ENCODE data around the gene RPL10A.
"Not testable (repeated sequence)": the region's sequence is repeated elsewhere in the genome, so short reads cannot be mapped to it uniquely, and the experiment has no call there.

Gene RPL10A

DNA sequence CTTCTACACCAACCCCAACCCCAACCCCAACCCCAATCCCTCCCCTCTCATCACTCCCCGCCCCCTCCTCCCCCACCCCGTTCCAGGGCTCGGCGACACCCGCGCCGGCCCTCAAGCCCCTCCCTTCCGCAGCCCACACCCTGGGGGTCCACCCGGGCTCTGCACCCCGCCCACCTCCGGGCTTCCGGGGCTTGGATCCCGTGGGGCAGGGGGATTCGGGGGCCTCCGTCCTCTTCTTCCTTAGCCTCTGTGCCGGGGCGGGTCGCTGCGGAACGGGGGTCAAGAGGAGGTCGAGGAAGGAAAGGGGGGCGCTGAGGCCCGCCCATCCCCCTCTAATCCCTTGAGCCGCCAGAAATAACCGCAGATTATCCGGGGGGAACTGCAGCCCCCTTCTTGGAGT lies 43.8 kb downstream of the RPL10A start:
- no peak for DNase-seq (ENCODE audit: low spot score)

DNA sequence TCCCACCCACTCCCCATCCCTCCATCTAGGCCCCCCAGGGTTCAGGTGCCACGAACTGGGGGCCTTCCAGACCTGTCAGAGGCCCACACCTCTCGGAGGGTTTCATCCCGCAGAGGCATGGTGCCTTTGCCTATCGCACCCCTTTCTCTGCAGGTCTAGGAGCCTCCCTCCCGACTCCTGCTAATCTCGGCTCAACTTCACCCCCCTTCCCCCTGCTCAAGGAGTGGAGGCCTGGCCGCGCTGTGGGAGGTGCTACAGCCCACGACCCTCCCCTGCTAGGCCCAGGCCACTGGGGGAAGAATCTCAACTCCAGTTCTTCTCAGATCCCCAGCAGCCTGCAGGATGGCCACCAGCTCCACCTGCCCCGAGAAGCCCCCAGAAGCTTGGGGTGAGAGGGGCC lies 44.5 kb downstream of the RPL10A start, which contains the start of gene TULP1:
TSS of gene TULP1 (minus strand) at position 157 of the 400 bp plus-strand sequence. CDS start at position 119, 38 bp downstream.
- no peak for DNase-seq (ENCODE audit: low spot score)

DNA sequence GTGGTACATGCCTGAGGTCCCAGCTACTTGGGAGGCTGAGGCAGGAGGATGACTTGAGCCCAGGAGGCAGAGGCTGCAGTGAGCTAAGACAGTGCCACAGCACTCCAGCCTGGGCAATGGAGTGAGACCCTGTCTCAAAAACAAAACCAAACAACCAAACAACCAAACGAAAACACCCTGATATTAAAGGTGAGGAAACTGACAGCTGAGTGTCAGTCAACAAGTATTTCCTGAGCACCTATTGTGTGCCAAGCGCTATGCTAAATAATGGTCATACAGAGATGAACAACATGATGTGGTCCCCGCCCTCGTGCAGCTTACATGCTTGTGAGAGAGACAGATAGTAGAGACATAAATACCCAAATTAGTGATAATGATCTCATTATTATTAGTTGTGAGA lies 46.4 kb downstream of the RPL10A start:
- DNase-seq (ENCODE audit: low spot score), result no peak

- DNase-seq (ENCODE audit: low spot score), result not testable (repeated sequence)
Observed at GRCh38 chr6:35515939-35516338, 47.7 kb downstream of the RPL10A start.

GRCh38 chr6:35516712-35517111 lies 48.5 kb downstream of the RPL10A start:
- DNase-seq (ENCODE audit: low spot score), result no peak

DNA sequence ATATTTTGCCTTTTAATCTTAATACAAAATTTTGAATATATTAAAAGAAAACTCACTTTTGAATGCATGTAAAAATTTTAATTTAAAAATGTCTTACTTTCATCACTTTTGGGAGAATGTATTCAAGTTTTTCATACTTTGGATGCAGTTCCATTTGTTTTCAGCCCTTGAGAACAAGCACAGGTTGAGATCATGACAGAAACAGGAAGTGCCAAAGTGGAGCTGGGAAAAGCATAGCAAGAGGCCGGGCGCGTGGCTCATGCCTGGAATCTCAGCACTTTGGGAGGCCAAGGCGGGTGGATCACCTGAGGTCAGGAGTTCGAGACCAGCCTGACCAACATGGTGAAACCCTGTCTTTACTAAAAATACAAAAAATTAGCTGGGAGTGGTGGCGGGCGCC lies 49.8 kb downstream of the RPL10A start:
- DNase-seq (ENCODE audit: low spot score), result not testable (repeated sequence)

DNA sequence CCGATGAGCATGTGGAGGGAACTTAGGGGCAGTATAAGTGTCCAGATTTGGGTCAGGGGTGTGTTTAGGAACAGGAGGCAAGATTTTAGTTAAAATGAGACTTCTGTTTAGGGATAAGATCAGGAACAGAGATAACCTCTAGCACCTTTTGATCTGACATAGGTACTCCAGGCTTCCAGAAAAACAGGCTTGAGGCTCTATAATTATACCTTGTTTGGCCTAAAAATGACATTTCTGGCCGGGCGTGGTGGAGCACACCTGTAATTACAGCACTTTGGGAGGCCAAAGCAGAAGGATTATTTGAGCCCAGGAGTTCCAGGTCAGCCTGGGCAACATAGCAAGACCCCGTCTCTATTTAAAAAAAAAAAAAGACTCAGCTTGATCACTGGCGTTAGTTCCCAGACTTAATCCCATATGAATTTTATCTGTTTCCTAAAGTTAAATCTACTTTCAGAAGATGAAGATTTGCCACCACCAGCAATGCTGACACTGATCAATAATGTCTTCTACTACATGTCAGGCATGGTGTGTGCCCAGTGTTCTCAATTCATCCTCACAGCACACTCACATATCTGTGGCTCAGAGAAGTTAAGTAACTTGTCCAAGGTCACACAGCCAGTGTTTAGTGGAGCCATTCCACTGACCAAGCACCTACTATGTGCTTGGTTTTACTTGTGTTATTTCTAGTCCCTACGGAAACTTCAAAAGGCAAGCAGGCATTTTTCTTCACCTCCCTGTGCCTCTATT lies 50.5 kb downstream of the RPL10A start:
- no peak for DNase-seq (ENCODE audit: low spot score)

DNA sequence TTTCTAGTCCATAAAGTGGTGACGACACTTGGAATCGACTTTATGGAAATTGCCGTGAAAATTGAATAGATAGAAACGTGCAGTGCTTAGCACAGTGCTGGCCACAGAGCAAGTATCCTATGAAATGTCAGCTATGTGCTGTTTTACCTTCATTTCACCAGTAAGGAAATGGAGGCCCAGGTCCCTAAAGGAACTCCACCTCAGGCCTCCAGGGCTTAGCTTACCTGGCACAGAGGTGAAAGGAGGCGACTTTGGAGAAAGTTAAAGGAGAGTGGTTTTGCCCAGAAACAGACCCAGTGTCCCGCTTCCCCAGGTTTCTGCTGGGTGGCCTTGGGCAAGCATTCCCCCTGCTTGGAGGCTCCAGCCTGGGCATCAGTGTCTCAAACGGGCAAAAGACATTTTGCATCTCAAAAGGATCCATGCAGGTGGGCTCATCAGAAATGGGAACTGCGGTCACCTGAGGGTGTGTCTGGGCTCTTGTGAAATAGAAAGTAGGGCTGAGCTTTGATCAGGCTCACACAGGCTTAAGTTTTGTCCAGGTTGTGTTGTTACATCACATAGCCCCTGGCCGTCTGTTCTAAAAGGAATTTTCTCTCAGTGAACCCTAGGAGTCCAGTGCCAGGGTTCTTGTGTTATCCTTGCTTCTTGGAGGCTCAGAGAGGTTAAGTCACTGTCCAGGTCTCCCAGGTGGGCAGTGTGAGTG lies 51.3 kb downstream of the RPL10A start:
- no peak for DNase-seq (ENCODE audit: low spot score)

Data from AG20443 (cell line).